ENCODE data around the gene DPH3. TPM values are rescaled to one million over a fixed set of nuclear protein-coding genes. Genes with fewer than 3 reads are reported as not detected.

DPH3 gene
- total and polyA plus RNA-seq, 2 of the 8 experiments (the other 6 are each of a cell fraction or from before 2014, with no cell fraction given) = 9.8 to 40.1 TPM

DNA sequence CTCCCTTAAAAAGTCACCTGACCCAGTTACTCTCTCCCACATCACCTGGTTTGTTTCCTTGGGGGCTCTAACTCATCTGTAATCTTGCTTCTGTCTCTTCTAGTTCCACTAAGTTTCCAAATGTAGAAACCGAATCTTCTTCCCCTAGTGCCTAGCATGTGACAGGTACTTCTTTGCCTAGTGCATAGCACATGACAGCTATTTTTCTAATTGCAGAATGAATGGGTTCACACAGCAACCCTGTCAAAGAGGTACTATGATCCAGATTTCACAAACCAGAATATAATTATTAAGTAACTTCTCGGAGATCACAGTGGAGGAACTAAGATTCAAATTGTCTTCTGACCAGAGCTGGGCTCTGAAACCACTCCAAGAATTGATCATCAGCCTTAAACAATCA, 7.4 kb downstream of the DPH3 start:
- Histone ChIP-seq H3K9ac (replicated peaks in 1 of 4; ENCODE audit: extremely low read depth in 1 of 4, low read depth in 3 of 4, low read length in 3 of 4) (peak overlapping the region in 1 of 4 experiments; percentile 25; a peak in 2 of 7 replicates), H4K91ac (replicated peaks; ENCODE audit: insufficient read length, low read length) (no peak overlapping the region), H3K79me1 (ENCODE audit: low read depth, low read length) (no peaks in the 10 kb centered on the region), H2AK5ac (ENCODE audit: low read depth, low read length) (no peak overlapping the region), H4K5ac (ENCODE audit: insufficient read length, low read depth, low read length) (no peak overlapping the region), H2BK120ac (replicated peaks; ENCODE audit: low read depth, low read length) (no peak overlapping the region), H3K27me3 (replicated peaks in 1 of 4; ENCODE audit: control insufficient read depth in 3 of 4, extremely low read depth in 1 of 4, insufficient read depth in 3 of 4, low read length in 3 of 4) (no peaks in the 10 kb centered on the region), H2AFZ (ENCODE audit: low read length) (no peak overlapping the region), H3K79me2 (ENCODE audit: control insufficient read depth in 1 of 2, insufficient read depth in 2 of 2, low read length in 2 of 2) (peaks cover 0 to 12% of the 10 kb centered on the region in 2 experiments; a peak in 2 of 4 replicates), H4K20me1 (replicated peaks in 1 of 2; ENCODE audit: control insufficient read depth in 1 of 2, insufficient read depth in 2 of 2, low read length in 2 of 2) (peaks cover 0 to 2% of the 10 kb centered on the region in 2 experiments), H3K18ac (ENCODE audit: extremely low read depth, low read length) (no peak overlapping the region), H3K27ac (ENCODE audit: low read depth, low read length) (no peak overlapping the region), H3K23ac (ENCODE audit: insufficient read length) (no peak overlapping the region), H3K4me2 (ENCODE audit: insufficient read depth in 1 of 2, low read depth in 2 of 2, low read length in 2 of 2) (no peak overlapping the region), H2BK12ac (ENCODE audit: low read depth, low read length) (no peak overlapping the region), H3K36me3 (ENCODE audit: control insufficient read depth in 2 of 4, insufficient read depth in 4 of 4, low read length in 3 of 4) (peaks cover 0 to 13% (median 3%) of the 10 kb centered on the region in 4 experiments; a peak in 5 of 8 replicates), H3K14ac (ENCODE audit: insufficient read length) (no peak overlapping the region), H3K23me2 (ENCODE audit: low read depth, low read length) (no peaks in the 10 kb centered on the region; the same call in 1 of the 2 replicates), H3K4me1 (replicated peaks in 1 of 4; ENCODE audit: control insufficient read depth in 3 of 4, insufficient read depth in 4 of 4, low read length in 3 of 4) (no peaks in the 10 kb centered on the region), H2BK15ac (ENCODE audit: low read length) (no peak overlapping the region), H3K4ac (replicated peaks; ENCODE audit: insufficient read length, low read depth, low read length) (no peak overlapping the region), H3K56ac (replicated peaks; ENCODE audit: insufficient read length, low read depth, low read length) (no peak overlapping the region), H3K4me3 (ENCODE audit: extremely low read depth in 1 of 4, insufficient read depth in 2 of 4, low read depth in 3 of 4, low read length in 4 of 4) (no peak overlapping the region), H4K8ac (ENCODE audit: extremely low read depth, insufficient read depth, low read length) (no peak overlapping the region), H2BK20ac (ENCODE audit: low read length) (no peak overlapping the region), H3K9me3 (ENCODE audit: insufficient read depth in 2 of 2, low read depth in 1 of 2, low read length in 1 of 2) (no peaks in the 10 kb centered on the region), H2BK5ac (ENCODE audit: low read depth, low read length) (no peak overlapping the region)
- DNase-seq (ENCODE audit: low read depth in 1 of 2, low spot score in 2 of 2) (no peak), FAIRE-seq (no peak)
- ChIA-PET CTCF (ENCODE audit: partially characterized antibody) (interaction anchor here (0.6 to 2.7 kb wide), 4 partner anchors 9 to 1680 kb away, joined by 3 to 10 read pairs (median 4); no protein-coding TSS in a partner anchor), POLR2A (ENCODE audit: partially characterized antibody) (interaction anchor here (1.1 kb wide), 1 partner anchor 10 kb away, joined by 3 read pairs; no protein-coding TSS in a partner anchor)
- 90% methylated on average over 2 of the region's 2 CpGs; no CpG with 5 or more reads in 1 of the 2 experiments for WGBS, 2 experiments (ENCODE audit: extremely low coverage in 1 of 2, insufficient coverage in 1 of 2, insufficient read length in 1 of 2, insufficient replicate concordance in 2 of 2, low coverage in 1 of 2, low lambda C conversion rate in 2 of 2, missing lambda C conversion rate in 1 of 2)
- TF ChIP-seq PHF8 (conservative IDR thresholded peaks at IDR 0.05; ENCODE audit: low read depth, low read length) = no peak
- no peak for TF ChIP-seq JUN (IDR thresholded peaks at IDR 0.05; ENCODE audit: low read depth, low read length)
- TF ChIP-seq POU5F1 (IDR thresholded peaks at IDR 0.05; ENCODE audit: low read depth, low read length) = no peak
- no peak for TF ChIP-seq RAD21 (IDR thresholded peaks at IDR 0.05 in 1 of 2, conservative IDR thresholded peaks at IDR 0.05 in 1 of 2; ENCODE audit: low read depth in 2 of 2, low read length in 2 of 2)
- no peak for TF ChIP-seq POLR2A (IDR thresholded peaks at IDR 0.05; ENCODE audit: control extremely low read depth in 1 of 2, low read depth in 2 of 2, low read length in 2 of 2)
- no peak for TF ChIP-seq CREB1 (IDR thresholded peaks at IDR 0.05)
- TF ChIP-seq, protein P1, sequence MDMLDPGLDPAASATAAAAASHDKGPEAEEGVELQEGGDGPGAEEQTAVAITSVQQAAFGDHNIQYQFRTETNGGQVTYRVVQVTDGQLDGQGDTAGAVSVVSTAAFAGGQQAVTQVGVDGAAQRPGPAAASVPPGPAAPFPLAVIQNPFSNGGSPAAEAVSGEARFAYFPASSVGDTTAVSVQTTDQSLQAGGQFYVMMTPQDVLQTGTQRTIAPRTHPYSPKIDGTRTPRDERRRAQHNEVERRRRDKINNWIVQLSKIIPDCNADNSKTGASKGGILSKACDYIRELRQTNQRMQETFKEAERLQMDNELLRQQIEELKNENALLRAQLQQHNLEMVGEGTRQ (IDR thresholded peaks at IDR 0.05; ENCODE audit: low read length) = no peak
- no peak for TF ChIP-seq RFX5 (IDR thresholded peaks at IDR 0.05; ENCODE audit: borderline replicate concordance, low read depth, low read length)
- TF ChIP-seq TCF12 (IDR thresholded peaks at IDR 0.05; ENCODE audit: low read depth, low read length) = no peak
- no peak for TF ChIP-seq CHD2 (IDR thresholded peaks at IDR 0.05; ENCODE audit: low read length)
- no peak for TF ChIP-seq SRF (IDR thresholded peaks at IDR 0.05; ENCODE audit: low read depth, low read length)
- TF ChIP-seq JUND (IDR thresholded peaks at IDR 0.05; ENCODE audit: low read length) = no peak
- TF ChIP-seq TEAD4 (IDR thresholded peaks at IDR 0.05; ENCODE audit: low read depth, low read length) = no peak
- no peak for TF ChIP-seq EZH2 (IDR thresholded peaks at IDR 0.05; ENCODE audit: low read depth, low read length, severe bottlenecking)
